Mucosa of descending colon (tissue), 3 donors: ENCODE data around the gene SAMHD1. TPM values are rescaled to one million over a fixed set of nuclear protein-coding genes. Genes with fewer than 3 reads are reported as not detected.
"Not testable (repeated sequence)": the region's sequence is repeated elsewhere in the genome, so short reads cannot be mapped to it uniquely, and the experiment has no call there.

Source experiments
- ATAC-seq: fragments of 200-7000 bp; cut with Tn5 transposase; one replicate; pipeline ENCODE4 v1.9.1; 2020; ENCODE audit warnings: mild to moderate bottlenecking, moderate library complexity
- DNase-seq, 3 donors: peaks; one replicate each; pipeline ENCODE4 v3.0.0-alpha.2; 2020
- H3K36me3 ChIP-seq: fragments of 200-600 bp; one replicate; pipeline ENCODE4 v1.8.0; 2021; ENCODE audit warnings: low read depth, mild to moderate bottlenecking
- H3K4me1 ChIP-seq: fragments of 200-600 bp; one replicate; pipeline ENCODE4 v1.8.0; 2021; ENCODE audit warnings: low read depth, mild to moderate bottlenecking
- H3K4me3 ChIP-seq: fragments of 200-600 bp; one replicate; pipeline ENCODE4 v1.8.0; 2021; ENCODE audit warnings: mild to moderate bottlenecking
- H3K9me3 ChIP-seq: fragments of 200-600 bp; one replicate; pipeline ENCODE4 v1.8.0; 2021; ENCODE audit warnings: mild to moderate bottlenecking
- CTCF ChIP-seq: fragments of 200-600 bp; IDR thresholded peaks from one replicate; pipeline ENCODE4 v1.8.0; 2022; ENCODE audit warnings: antibody characterized with exemption, mild to moderate bottlenecking
- intact Hi-C, 2 donors: fragments of 100-400 bp; cut with DNase I in 1 of 2; cut with micrococcal nuclease in 1 of 2; formaldehyde crosslinking; loops; one replicate each; pipeline versions ENCODE4 v1.11.0 to v1.11.1; 2022; cut with DNase I, micrococcal nuclease
- total RNA-seq, 3 donors: library from RNA; stranded (reverse); fragmentation: NEBNext Ultra II Directional in 2 of 3; extraction: Animal tissue kit (Norgen Biotek cat#: 25700) in 2 of 3; gene quantifications; one replicate each; pipeline versions ENCODE4 v1.2.1 to v1.2.4, GENCODE V29; 2021 to 2023
- donor health status: DM: no; HTN: no; CAD: no; lungs with moderate emphysema.
- donor health status: DM: no; HTN: no; CAD: no.
- donor health status: DM: no; HTN: yes; CAD: no.

Gene SAMHD1
- total RNA-seq, 3 donors from 2014 or later, result 24.1 to 110 (median 48.6) TPM

DNA sequence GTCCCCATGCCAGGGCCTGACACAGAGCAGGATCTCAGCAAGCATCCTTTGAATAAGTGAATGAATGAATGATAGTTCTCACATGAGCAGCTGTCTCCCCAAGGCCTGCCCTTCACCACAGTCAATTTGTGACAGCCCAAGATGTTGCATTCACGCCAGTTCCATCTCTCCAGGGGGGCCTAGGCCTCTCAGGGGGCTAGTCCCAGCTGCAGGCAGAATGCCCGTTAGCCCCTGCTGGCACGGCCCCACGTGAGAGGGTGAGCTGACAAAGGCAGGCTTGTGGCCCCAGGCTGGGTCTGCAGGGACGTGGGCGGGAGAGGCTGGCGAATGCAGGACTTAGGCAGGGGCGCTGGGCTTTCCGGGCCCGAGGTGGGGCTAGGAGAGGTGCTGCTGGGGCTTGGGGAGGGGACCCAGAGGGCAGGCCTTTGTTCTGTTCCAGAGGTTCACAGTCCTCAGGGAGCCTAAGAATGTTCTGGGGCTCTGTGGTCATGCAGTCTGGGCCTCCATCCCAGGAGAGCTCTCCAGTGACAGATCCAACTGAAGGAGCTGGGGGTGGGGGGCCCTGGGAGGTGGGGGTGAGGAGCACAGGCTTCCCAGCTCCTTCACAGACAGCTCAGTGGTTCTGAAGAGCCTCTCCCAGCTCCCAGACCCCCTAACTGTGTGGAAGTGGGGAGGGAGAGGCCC, 106.1 kb downstream of the SAMHD1 start:
- Histone ChIP-seq H3K4me1 (peaks cover 7% of the 10 kb centered on the region), H3K9me3 (no peaks in the 10 kb centered on the region), H3K4me3 (no peak overlapping the region), H3K36me3 (no peaks in the 10 kb centered on the region)
- intact Hi-C loops, result no loop called here
- TF ChIP-seq CTCF, result no peak
- ATAC-seq, result no peak
- DNase-seq, result peak in 1 of 3 donors; percentile 2

- peaks cover 12% of the 10 kb centered on the region for H3K4me1 ChIP-seq
- H3K36me3 ChIP-seq, intact Hi-C loops, H3K9me3 ChIP-seq, ATAC-seq, DNase-seq, H3K4me3 ChIP-seq: not testable (repeated sequence)
These were observed 110.5 kb downstream of the SAMHD1 start for GRCh38 chr20:36841030-36841429.

Other genes with a start within 250 kb of the SAMHD1 start
- gene NDRG3, start 205.6 kb downstream of the SAMHD1 start, total RNA-seq, result 10 to 100 TPM; 23.5 to 50.9 (median 26.1) TPM
- gene DSN1, start 177.9 kb downstream of the SAMHD1 start, total RNA-seq, result 10 to 100 TPM in 1 of 3 donors, 1 to 10 TPM in 2; 7.8 to 11.3 (median 7.9) TPM
- 10 to 100 TPM; 11.6 to 35.0 (median 30.0) TPM for gene TLDC2, start 75.6 kb downstream of the SAMHD1 start, total RNA-seq
- 1 to 10 TPM; 5.8 to 7.6 (median 6.6) TPM for gene RBL1, start 144.3 kb upstream of the SAMHD1 start, total RNA-seq
- gene RPN2, start 227.6 kb upstream of the SAMHD1 start, total RNA-seq, result 100 to 1,000 TPM; 106 to 193 (median 127) TPM
- 1 to 10 TPM; 1.4 to 3.1 (median 2.6) TPM for gene MROH8, start 227.8 kb upstream of the SAMHD1 start, total RNA-seq